ENCODE measurements around the gene PHF5A.
"Not testable (repeated sequence)": the region's sequence is repeated elsewhere in the genome, so short reads cannot be mapped to it uniquely, and the experiment has no call there.

The PHF5A gene

GRCh38 chr22:41446057-41446501 is 22.4 kb downstream of the PHF5A start:
- peak overlapping the region; percentile 96 for H3K9ac ChIP-seq (ENCODE audit: low read depth, low read length)
- peaks cover 6% of the 10 kb centered on the region; the same call in 1 of the 2 replicates for H3K4me1 ChIP-seq (ENCODE audit: insufficient read depth, low read length)
- peak overlapping the region; percentile 77 for H3K4me3 ChIP-seq (ENCODE audit: low read length)
- under 1% methylated on average over 34 of the region's 34 CpGs for WGBS
- H3K27ac ChIP-seq (ENCODE audit: low read depth, low read length): peak overlapping the region; percentile 99
- H3K9me3 ChIP-seq (ENCODE audit: insufficient read depth, low read depth, low read length): no peaks in the 10 kb centered on the region
- H3K27me3 ChIP-seq (ENCODE audit: insufficient read depth, low read length): no peaks in the 10 kb centered on the region
- peaks cover 19% of the 10 kb centered on the region for H3K36me3 ChIP-seq (ENCODE audit: insufficient read depth, low read length)

- peaks cover 6% of the 10 kb centered on the region; the same call in 1 of the 2 replicates for H3K4me1 ChIP-seq (ENCODE audit: insufficient read depth, low read length)
- WGBS: under 1% methylated on average over 19 of the region's 22 CpGs
- peak overlapping the region; percentile 77 for H3K4me3 ChIP-seq (ENCODE audit: low read length)
- no peaks in the 10 kb centered on the region for H3K9me3 ChIP-seq (ENCODE audit: insufficient read depth, low read depth, low read length)
- H3K36me3 ChIP-seq (ENCODE audit: insufficient read depth, low read length): peaks cover 23% of the 10 kb centered on the region
- no peaks in the 10 kb centered on the region for H3K27me3 ChIP-seq (ENCODE audit: insufficient read depth, low read length)
- H3K9ac ChIP-seq (ENCODE audit: low read depth, low read length): peak overlapping the region; percentile 96
- H3K27ac ChIP-seq (ENCODE audit: low read depth, low read length): peak overlapping the region; percentile 99
These were observed 23.1 kb downstream of the PHF5A start for GRCh38 chr22:41445129-41446056.

- Histone ChIP-seq H3K9me3 (ENCODE audit: insufficient read depth, low read depth, low read length) (no peaks in the 10 kb centered on the region), H3K4me1 (ENCODE audit: insufficient read depth, low read length) (peaks cover 6% of the 10 kb centered on the region; the same call in 1 of the 2 replicates), H3K9ac (ENCODE audit: low read depth, low read length) (peak overlapping the region; percentile 96), H3K27ac (ENCODE audit: low read depth, low read length) (peak overlapping the region; percentile 99), H3K27me3 (ENCODE audit: insufficient read depth, low read length) (no peaks in the 10 kb centered on the region), H3K4me3 (ENCODE audit: low read length) (peak overlapping the region; percentile 77), H3K36me3 (ENCODE audit: insufficient read depth, low read length) (peaks cover 27% of the 10 kb centered on the region)
- under 1% methylated on average over 33 of the region's 35 CpGs for WGBS
These were observed 23.9 kb downstream of the PHF5A start for GRCh38 chr22:41444360-41445128.

GRCh38 chr22:41442240-41442792 is 26.2 kb downstream of the PHF5A start:
- 96% methylated on average over 2 of the region's 2 CpGs for whole genome bisulfite sequencing
- no peaks in the 10 kb centered on the region for H3K27me3 ChIP-seq (ENCODE audit: insufficient read depth, low read length)
- no peak overlapping the region for H3K27ac ChIP-seq (ENCODE audit: low read depth, low read length)
- no peaks in the 10 kb centered on the region; the same call in 1 of the 2 replicates for H3K4me1 ChIP-seq (ENCODE audit: insufficient read depth, low read length)
- H3K4me3 ChIP-seq (ENCODE audit: low read length): no peak overlapping the region
- H3K9ac ChIP-seq (ENCODE audit: low read depth, low read length): no peak overlapping the region
- H3K9me3 ChIP-seq (ENCODE audit: insufficient read depth, low read depth, low read length): no peaks in the 10 kb centered on the region
- peaks cover 43% of the 10 kb centered on the region for H3K36me3 ChIP-seq (ENCODE audit: insufficient read depth, low read length)

- WGBS: 96% methylated on average over 5 of the region's 5 CpGs
- not testable (repeated sequence) for H3K9ac ChIP-seq (ENCODE audit: low read depth, low read length); H3K27ac ChIP-seq (ENCODE audit: low read depth, low read length); H3K4me3 ChIP-seq (ENCODE audit: low read length); H3K9me3 ChIP-seq (ENCODE audit: insufficient read depth, low read depth, low read length); H3K4me1 ChIP-seq (ENCODE audit: insufficient read depth, low read length); H3K27me3 ChIP-seq (ENCODE audit: insufficient read depth, low read length)
- peaks cover 61% of the 10 kb centered on the region for H3K36me3 ChIP-seq (ENCODE audit: insufficient read depth, low read length)
These were observed 28.0 kb downstream of the PHF5A start for GRCh38 chr22:41440511-41440910.

- 97% methylated on average over 7 of the region's 7 CpGs for whole genome bisulfite sequencing
- H3K9ac ChIP-seq (ENCODE audit: low read depth, low read length): no peak overlapping the region
- no peaks in the 10 kb centered on the region for H3K4me1 ChIP-seq (ENCODE audit: insufficient read depth, low read length)
- no peak overlapping the region for H3K4me3 ChIP-seq (ENCODE audit: low read length)
- peaks cover 72% of the 10 kb centered on the region for H3K36me3 ChIP-seq (ENCODE audit: insufficient read depth, low read length)
- H3K27me3 ChIP-seq (ENCODE audit: insufficient read depth, low read length): no peaks in the 10 kb centered on the region
- no peak overlapping the region for H3K27ac ChIP-seq (ENCODE audit: low read depth, low read length)
- no peaks in the 10 kb centered on the region for H3K9me3 ChIP-seq (ENCODE audit: insufficient read depth, low read depth, low read length)
These were observed 31.3 kb downstream of the PHF5A start for GRCh38 chr22:41437198-41437597.

- Histone ChIP-seq H3K27ac (ENCODE audit: low read depth, low read length) (no peak overlapping the region), H3K27me3 (ENCODE audit: insufficient read depth, low read length) (no peaks in the 10 kb centered on the region), H3K9me3 (ENCODE audit: insufficient read depth, low read depth, low read length) (no peaks in the 10 kb centered on the region), H3K9ac (ENCODE audit: low read depth, low read length) (no peak overlapping the region), H3K4me3 (ENCODE audit: low read length) (no peak overlapping the region), H3K36me3 (ENCODE audit: insufficient read depth, low read length) (peaks cover 69% of the 10 kb centered on the region), H3K4me1 (ENCODE audit: insufficient read depth, low read length) (no peaks in the 10 kb centered on the region)
- 91% methylated on average over 23 of the region's 23 CpGs for WGBS
These were observed 32.0 kb downstream of the PHF5A start for GRCh38 chr22:41436322-41437113.

GRCh38 chr22:41435560-41435959 is 32.9 kb downstream of the PHF5A start:
- H3K4me1 ChIP-seq (ENCODE audit: insufficient read depth, low read length): no peaks in the 10 kb centered on the region
- H3K9ac ChIP-seq (ENCODE audit: low read depth, low read length): no peak overlapping the region
- H3K9me3 ChIP-seq (ENCODE audit: insufficient read depth, low read depth, low read length): no peaks in the 10 kb centered on the region
- WGBS: 90% methylated on average over 4 of the region's 4 CpGs
- peaks cover 66% of the 10 kb centered on the region for H3K36me3 ChIP-seq (ENCODE audit: insufficient read depth, low read length)
- H3K4me3 ChIP-seq (ENCODE audit: low read length): no peak overlapping the region
- H3K27ac ChIP-seq (ENCODE audit: low read depth, low read length): no peak overlapping the region
- no peaks in the 10 kb centered on the region for H3K27me3 ChIP-seq (ENCODE audit: insufficient read depth, low read length)

- peaks cover 61% of the 10 kb centered on the region for H3K36me3 ChIP-seq (ENCODE audit: insufficient read depth, low read length)
- H3K27ac ChIP-seq (ENCODE audit: low read depth, low read length); H3K4me1 ChIP-seq (ENCODE audit: insufficient read depth, low read length); H3K4me3 ChIP-seq (ENCODE audit: low read length); H3K9ac ChIP-seq (ENCODE audit: low read depth, low read length); H3K27me3 ChIP-seq (ENCODE audit: insufficient read depth, low read length); H3K9me3 ChIP-seq (ENCODE audit: insufficient read depth, low read depth, low read length): not testable (repeated sequence)
- WGBS: 84% methylated on average over 5 of the region's 5 CpGs
These were observed 34.0 kb downstream of the PHF5A start for GRCh38 chr22:41434361-41435003.

GRCh38 chr22:41433480-41433879 is 35.0 kb downstream of the PHF5A start:
- 85% methylated on average over 1 of the region's 1 CpG for WGBS
- not testable (repeated sequence) for H3K27ac ChIP-seq (ENCODE audit: low read depth, low read length); H3K4me3 ChIP-seq (ENCODE audit: low read length); H3K4me1 ChIP-seq (ENCODE audit: insufficient read depth, low read length); H3K9ac ChIP-seq (ENCODE audit: low read depth, low read length); H3K27me3 ChIP-seq (ENCODE audit: insufficient read depth, low read length); H3K9me3 ChIP-seq (ENCODE audit: insufficient read depth, low read depth, low read length)
- peaks cover 52% of the 10 kb centered on the region for H3K36me3 ChIP-seq (ENCODE audit: insufficient read depth, low read length)

Data from HUES64 (cell line).